ENCODE data around the gene DNAH1. TPM values are rescaled to one million over a fixed set of nuclear protein-coding genes. Genes with fewer than 3 reads are reported as not detected.

The DNAH1 gene
- total RNA-seq, 1 donor from 2014 or later, result 8.9 TPM

DNA sequence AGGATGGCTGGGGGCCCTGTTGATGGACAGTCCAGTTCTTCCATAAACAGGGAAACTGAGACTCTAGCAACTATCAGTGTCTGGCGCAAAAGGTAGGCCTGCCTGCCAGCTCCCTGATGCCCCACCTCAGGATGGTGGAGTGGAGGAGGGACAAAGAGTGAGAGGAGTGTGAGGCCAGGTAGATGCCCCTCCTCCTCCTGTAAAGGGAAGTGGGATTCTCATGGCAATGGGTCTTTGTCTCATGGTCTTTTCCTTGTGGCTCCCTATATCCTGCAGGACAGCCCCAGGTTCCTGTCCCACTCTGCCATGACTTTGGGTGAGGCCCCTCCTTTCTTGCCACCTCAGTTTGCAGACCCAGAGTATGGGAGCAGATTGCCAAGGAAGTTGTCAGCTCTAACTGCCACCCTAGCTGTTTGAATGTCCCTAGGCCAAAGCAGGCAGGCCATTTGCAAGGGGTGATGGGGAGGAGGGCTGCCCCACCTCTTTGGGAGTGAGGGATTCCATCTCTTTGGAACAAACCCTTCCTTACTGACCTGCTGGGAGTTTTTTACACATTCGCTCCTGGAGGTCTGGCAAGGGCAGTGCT lies 2.8 kb upstream of the DNAH1 start:
- Mint-ChIP-seq H3K4me1 (ENCODE audit: low read depth, unreplicated experiment) (peaks cover 41% of the 10 kb centered on the region), H3K4me3 (ENCODE audit: unreplicated experiment) (peak overlapping the region; percentile 61), H3K27me3 (ENCODE audit: unreplicated experiment) (peaks cover 17% of the 10 kb centered on the region), H3K36me3 (ENCODE audit: unreplicated experiment) (no peaks in the 10 kb centered on the region), H3K9me3 (ENCODE audit: unreplicated experiment) (peaks cover 22% of the 10 kb centered on the region), H3K27ac (ENCODE audit: unreplicated experiment) (peak overlapping the region; percentile 99)
- no peak for TF ChIP-seq CTCF (IDR thresholded peaks at IDR 0.05; ENCODE audit: partially characterized antibody, unreplicated experiment)
- DNase-seq, result no peak

GRCh38 chr3:52313774-52314188 lies 2.3 kb upstream of the DNAH1 start:
- DNase-seq, result no peak
- H3K4me1 Mint-ChIP-seq (ENCODE audit: low read depth, unreplicated experiment), result peaks cover 37% of the 10 kb centered on the region
- H3K9me3 Mint-ChIP-seq (ENCODE audit: unreplicated experiment), result peaks cover 22% of the 10 kb centered on the region
- no peaks in the 10 kb centered on the region for H3K36me3 Mint-ChIP-seq (ENCODE audit: unreplicated experiment)
- H3K4me3 Mint-ChIP-seq (ENCODE audit: unreplicated experiment), result no peak overlapping the region
- peaks cover 14% of the 10 kb centered on the region for H3K27me3 Mint-ChIP-seq (ENCODE audit: unreplicated experiment)
- H3K27ac Mint-ChIP-seq (ENCODE audit: unreplicated experiment), result peak overlapping the region; percentile 99
- TF ChIP-seq CTCF (IDR thresholded peaks at IDR 0.05; ENCODE audit: partially characterized antibody, unreplicated experiment), result no peak

GRCh38 chr3:52314489-52314888 lies 1.6 kb upstream of the DNAH1 start:
- Mint-ChIP-seq H3K4me3 (ENCODE audit: unreplicated experiment) (peak overlapping the region; percentile 78), H3K9me3 (ENCODE audit: unreplicated experiment) (peaks cover 22% of the 10 kb centered on the region), H3K36me3 (ENCODE audit: unreplicated experiment) (no peaks in the 10 kb centered on the region), H3K27me3 (ENCODE audit: unreplicated experiment) (peaks cover 11% of the 10 kb centered on the region), H3K27ac (ENCODE audit: unreplicated experiment) (peak overlapping the region; percentile 99), H3K4me1 (ENCODE audit: low read depth, unreplicated experiment) (peaks cover 37% of the 10 kb centered on the region)
- DNase-seq, result no peak
- TF ChIP-seq CTCF (IDR thresholded peaks at IDR 0.05; ENCODE audit: partially characterized antibody, unreplicated experiment), result no peak

DNA sequence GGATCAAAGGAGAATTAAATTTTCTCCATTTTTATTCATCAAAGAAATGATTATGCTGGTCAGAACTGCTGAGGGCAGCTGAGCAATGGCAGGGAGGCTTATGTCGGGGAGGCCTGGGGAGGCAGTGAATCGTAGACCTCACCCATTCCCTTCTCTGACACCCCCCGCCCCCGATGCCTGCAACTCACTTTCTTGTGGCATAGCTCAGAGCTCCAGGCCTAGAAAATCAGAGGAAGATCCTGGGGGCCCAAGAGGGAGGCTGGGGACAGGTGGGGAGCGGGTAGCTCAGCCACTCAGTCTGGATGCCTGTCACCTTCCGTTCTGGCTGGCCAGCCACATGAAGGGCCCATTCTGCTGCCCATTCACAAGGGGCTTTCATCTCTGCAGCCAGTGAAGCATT lies 1.1 kb upstream of the DNAH1 start:
- Mint-ChIP-seq H3K27ac (ENCODE audit: unreplicated experiment) (peak overlapping the region; percentile 99), H3K36me3 (ENCODE audit: unreplicated experiment) (no peaks in the 10 kb centered on the region), H3K4me1 (ENCODE audit: low read depth, unreplicated experiment) (peaks cover 34% of the 10 kb centered on the region)

More for the DNA sequence above, 1.1 kb upstream of the DNAH1 start:
- Mint-ChIP-seq H3K4me3 (ENCODE audit: unreplicated experiment) (peak overlapping the region; percentile 78), H3K27me3 (ENCODE audit: unreplicated experiment) (peaks cover 9% of the 10 kb centered on the region), H3K9me3 (ENCODE audit: unreplicated experiment) (peaks cover 19% of the 10 kb centered on the region)
- DNase-seq, result no peak
- TF ChIP-seq CTCF (IDR thresholded peaks at IDR 0.05; ENCODE audit: partially characterized antibody, unreplicated experiment), result no peak

Data from glutamatergic neuron (in vitro differentiated cells).